ENCODE data around the gene TLE4. TPM values are rescaled to one million over a fixed set of nuclear protein-coding genes. Genes with fewer than 3 reads are reported as not detected.
"Not testable (repeated sequence)": the region's sequence is repeated elsewhere in the genome, so short reads cannot be mapped to it uniquely, and the experiment has no call there.

The TLE4 gene
- total RNA-seq, 1 donor from 2014 or later, result 62.6 TPM

GRCh38 chr9:79651251-79651795 is 79.6 kb downstream of the TLE4 start:
- intact Hi-C loops (cut with micrococcal nuclease), result loop anchor here (2.0 kb wide), 1 partner anchor 21 kb away; no protein-coding TSS in a partner anchor
- ATAC-seq (ENCODE audit: low read depth), result no peak
- Mint-ChIP-seq H3K4me3 (no peak overlapping the region), H3K36me3 (ENCODE audit: low read depth) (peaks cover 39% of the 10 kb centered on the region), H3K27ac (no peak overlapping the region), H3K4me1 (peaks cover 13% of the 10 kb centered on the region), H3K9me3 (no peaks in the 10 kb centered on the region), H3K27me3 (no peaks in the 10 kb centered on the region)
- TF ChIP-seq CTCF (IDR thresholded peaks at IDR 0.05), result no peak
- ChIA-PET CTCF (no interaction called here), POLR2A (no interaction called here)
- no peak for DNase-seq

GRCh38 chr9:79652598-79652997 is 80.8 kb downstream of the TLE4 start:
- H3K27ac Mint-ChIP-seq, result no peak overlapping the region
- CTCF ChIA-PET, result no interaction called here

GRCh38 chr9:79654591-79655382 is 83.0 kb downstream of the TLE4 start:
- ATAC-seq (ENCODE audit: low read depth); CTCF ChIA-PET; H3K27me3 Mint-ChIP-seq; H3K27ac Mint-ChIP-seq; H3K9me3 Mint-ChIP-seq; intact Hi-C loops (cut with micrococcal nuclease); H3K4me3 Mint-ChIP-seq; DNase-seq: not testable (repeated sequence)
- H3K4me1 Mint-ChIP-seq, result peaks cover 11% of the 10 kb centered on the region
- POLR2A ChIA-PET, result interaction anchor here (1.6 kb wide), 1 partner anchor 83 kb away, joined by 3 read pairs; the partner anchor contains the start of gene TLE4
- peaks cover 65% of the 10 kb centered on the region for H3K36me3 Mint-ChIP-seq (ENCODE audit: low read depth)

More at GRCh38 chr9:79652598-79652997, 80.8 kb downstream of the TLE4 start:
- Mint-ChIP-seq H3K4me1 (peaks cover 13% of the 10 kb centered on the region), H3K9me3 (no peaks in the 10 kb centered on the region), H3K36me3 (ENCODE audit: low read depth) (peaks cover 50% of the 10 kb centered on the region), H3K27me3 (no peaks in the 10 kb centered on the region), H3K4me3 (no peak overlapping the region)
- ATAC-seq (ENCODE audit: low read depth) (no peak), DNase-seq (no peak)
- intact Hi-C loops (cut with micrococcal nuclease), result no loop called here
- TF ChIP-seq CTCF (IDR thresholded peaks at IDR 0.05), result no peak
- POLR2A ChIA-PET, result no interaction called here

GRCh38 chr9:79655551-79655950 is 83.8 kb downstream of the TLE4 start:
- POLR2A ChIA-PET, result interaction anchor here (1.6 kb wide), 1 partner anchor 84 kb away, joined by 3 read pairs; the partner anchor contains the start of gene TLE4
- Mint-ChIP-seq H3K4me1 (peaks cover 9% of the 10 kb centered on the region), H3K9me3 (no peaks in the 10 kb centered on the region), H3K4me3 (no peak overlapping the region), H3K27ac (no peak overlapping the region), H3K36me3 (ENCODE audit: low read depth) (peaks cover 69% of the 10 kb centered on the region), H3K27me3 (no peaks in the 10 kb centered on the region)
- intact Hi-C loops (cut with micrococcal nuclease), result no loop called here
- CTCF ChIA-PET, result no interaction called here
- DNase-seq (no peak), ATAC-seq (ENCODE audit: low read depth) (no peak)
- no peak for TF ChIP-seq CTCF (IDR thresholded peaks at IDR 0.05)

GRCh38 chr9:79656169-79656568 is 84.4 kb downstream of the TLE4 start:
- ATAC-seq (ENCODE audit: low read depth), result no peak

More at GRCh38 chr9:79656169-79656568, 84.4 kb downstream of the TLE4 start:
- Mint-ChIP-seq H3K4me3 (no peak overlapping the region), H3K27me3 (no peaks in the 10 kb centered on the region), H3K4me1 (peaks cover 5% of the 10 kb centered on the region), H3K36me3 (ENCODE audit: low read depth) (peaks cover 70% of the 10 kb centered on the region), H3K9me3 (no peaks in the 10 kb centered on the region), H3K27ac (no peak overlapping the region)
- intact Hi-C loops (cut with micrococcal nuclease), result no loop called here
- no peak for TF ChIP-seq CTCF (IDR thresholded peaks at IDR 0.05)
- DNase-seq, result no peak
- ChIA-PET CTCF (no interaction called here), POLR2A (interaction anchor here (1.6 kb wide), 1 partner anchor 84 kb away, joined by 3 read pairs; the partner anchor contains the start of gene TLE4)

Data from activated B cell treated with CpG ODN at 0.5 μM for 24 hours (primary cell).